ENCODE results near the gene TMEM63B.
"Not testable (repeated sequence)": the region's sequence is repeated elsewhere in the genome, so short reads cannot be mapped to it uniquely, and the experiment has no call there.

The TMEM63B gene

GRCh38 chr6:44127186-44128019 lies at the start of gene TMEM63B, which contains the start of gene MRPL14:
TSS of gene TMEM63B (plus strand) at chr6:44127554. CDS start at chr6:44134585, 7,031 bp downstream.
TSS of gene MRPL14 (minus strand) at chr6:44127452. CDS start at chr6:44116611, 10,841 bp downstream.
- DNase-seq, result peak; percentile 97

- DNase-seq, result no peak
These were observed 49.0 kb upstream of the TMEM63B start for GRCh38 chr6:44078219-44078826.

GRCh38 chr6:44078827-44079671 lies 48.3 kb upstream of the TMEM63B start:
- DNase-seq, result peak; percentile 96

GRCh38 chr6:44079672-44080071 lies 47.7 kb upstream of the TMEM63B start:
- DNase-seq, result no peak

GRCh38 chr6:44080561-44081521 lies 46.5 kb upstream of the TMEM63B start:
- DNase-seq, result no peak

- DNase-seq, result no peak
These were observed 45.6 kb upstream of the TMEM63B start for GRCh38 chr6:44081753-44082152.

GRCh38 chr6:44082872-44083321 lies 44.5 kb upstream of the TMEM63B start:
- DNase-seq, result peak; percentile 55

- peak; percentile 50 for DNase-seq
These were observed 42.9 kb upstream of the TMEM63B start for GRCh38 chr6:44084231-44085014.

GRCh38 chr6:44085219-44085618 lies 42.1 kb upstream of the TMEM63B start:
- no peak for DNase-seq

- DNase-seq, result no peak
These were observed 40.3 kb upstream of the TMEM63B start for GRCh38 chr6:44086931-44087574.

GRCh38 chr6:44087623-44088022 lies 39.7 kb upstream of the TMEM63B start:
- no peak for DNase-seq

- DNase-seq, result no peak
These were observed 38.3 kb upstream of the TMEM63B start for GRCh38 chr6:44088827-44089590.

- no peak for DNase-seq
These were observed 36.9 kb upstream of the TMEM63B start for GRCh38 chr6:44090465-44090864.

GRCh38 chr6:44091356-44091755 lies 36.0 kb upstream of the TMEM63B start:
- not testable (repeated sequence) for DNase-seq

- DNase-seq, result no peak
These were observed 35.1 kb upstream of the TMEM63B start for GRCh38 chr6:44091981-44092884.

GRCh38 chr6:44093066-44093465 lies 34.3 kb upstream of the TMEM63B start:
- DNase-seq, result no peak

GRCh38 chr6:44093750-44094402 lies 33.5 kb upstream of the TMEM63B start:
- no peak for DNase-seq

Data from eye (tissue), 1 donor.